ENCODE results near the gene ZBTB25. TPM values are rescaled to one million over a fixed set of nuclear protein-coding genes. Genes with fewer than 3 reads are reported as not detected.

The ZBTB25 gene
- total RNA-seq, 4 donors from 2014 or later = 7.3 to 13.3 (median 10.4) TPM

- H3K36me3 ChIP-seq = peaks cover 22 to 62% (median 43%) of the 10 kb centered on the region in 4 donors
- intact Hi-C loops (cut with DNase I) = no loop called here
- no peaks in the 10 kb centered on the region for H3K4me1 ChIP-seq
- H3K4me3 ChIP-seq = no peak overlapping the region
- no peak for DNase-seq (ENCODE audit: extremely low spot score)
- 91% methylated on average over 5 of the region's 5 CpGs for WGBS
- no peak overlapping the region for H3K27ac ChIP-seq (replicated peaks in 1 of 4)
- no peaks in the 10 kb centered on the region for H3K9me3 ChIP-seq
- TF ChIP-seq POLR2A (IDR thresholded peaks at IDR 0.05; ENCODE audit: low read depth) = no peak
- TF ChIP-seq EP300 (IDR thresholded peaks at IDR 0.05) = no peak
- no peak for TF ChIP-seq CTCF (IDR thresholded peaks at IDR 0.05)
- no peak for TF ChIP-seq POLR2AphosphoS5 (IDR thresholded peaks at IDR 0.05)
- H3K27me3 ChIP-seq = no peaks in the 10 kb centered on the region
Measured at GRCh38 chr14:64488590-64489099, 15.0 kb downstream of the ZBTB25 start.

- H3K9me3 ChIP-seq = no peaks in the 10 kb centered on the region
- no peak for DNase-seq (ENCODE audit: extremely low spot score)
- H3K4me1 ChIP-seq = no peaks in the 10 kb centered on the region
- TF ChIP-seq EP300 (IDR thresholded peaks at IDR 0.05) = no peak
- TF ChIP-seq CTCF (IDR thresholded peaks at IDR 0.05) = peak; percentile 43 to 57 (median 51)
- H3K4me3 ChIP-seq = no peak overlapping the region
- H3K36me3 ChIP-seq = peaks cover 0 to 21% (median 8%) of the 10 kb centered on the region in 4 donors
- intact Hi-C loops (cut with DNase I) = loop anchor here (5.0 kb wide), 3 partner anchors 34 to 136 kb away; no protein-coding TSS in a partner anchor
- no peaks in the 10 kb centered on the region for H3K27me3 ChIP-seq
- no peak overlapping the region for H3K27ac ChIP-seq (replicated peaks in 1 of 4)
Measured at GRCh38 chr14:64478634-64479250, 24.9 kb downstream of the ZBTB25 start.

GRCh38 chr14:64476438-64476837 lies 27.2 kb downstream of the ZBTB25 start:
- intact Hi-C loops (cut with DNase I) = loop anchor here (5.0 kb wide), 3 partner anchors 36 to 134 kb away; no protein-coding TSS in a partner anchor
- 97% methylated on average over 8 of the region's 8 CpGs for WGBS
- no peak for TF ChIP-seq POLR2AphosphoS5 (IDR thresholded peaks at IDR 0.05)
- no peak for TF ChIP-seq EP300 (IDR thresholded peaks at IDR 0.05)
- TF ChIP-seq CTCF (IDR thresholded peaks at IDR 0.05) = no peak
- TF ChIP-seq POLR2A (IDR thresholded peaks at IDR 0.05; ENCODE audit: low read depth) = no peak
- no peak for DNase-seq (ENCODE audit: extremely low spot score)
- H3K27me3 ChIP-seq = no peaks in the 10 kb centered on the region
- no peak overlapping the region for H3K27ac ChIP-seq (replicated peaks in 1 of 4)
- H3K9me3 ChIP-seq = no peaks in the 10 kb centered on the region
- no peaks in the 10 kb centered on the region for H3K4me1 ChIP-seq
- peaks cover 0 to 21% (median 8%) of the 10 kb centered on the region in 4 donors for H3K36me3 ChIP-seq
- no peak overlapping the region for H3K4me3 ChIP-seq

- TF ChIP-seq CTCF (IDR thresholded peaks at IDR 0.05) = no peak
- no peak for TF ChIP-seq POLR2AphosphoS5 (IDR thresholded peaks at IDR 0.05)
- TF ChIP-seq EP300 (IDR thresholded peaks at IDR 0.05) = no peak
- TF ChIP-seq POLR2A (IDR thresholded peaks at IDR 0.05; ENCODE audit: low read depth) = no peak
- Histone ChIP-seq H3K9me3 (no peaks in the 10 kb centered on the region), H3K27ac (replicated peaks in 1 of 4) (no peak overlapping the region), H3K4me3 (no peak overlapping the region), H3K27me3 (no peaks in the 10 kb centered on the region), H3K36me3 (peaks cover 0 to 16% (median 5%) of the 10 kb centered on the region in 4 donors), H3K4me1 (no peaks in the 10 kb centered on the region)
- 90% methylated on average over 8 of the region's 8 CpGs for WGBS
- intact Hi-C loops (cut with DNase I) = loop anchor here (5.0 kb wide), 3 partner anchors 37 to 133 kb away; no protein-coding TSS in a partner anchor
- DNase-seq (ENCODE audit: extremely low spot score) = no peak
Measured at GRCh38 chr14:64475585-64476273, 27.9 kb downstream of the ZBTB25 start.
